H9 (cell line): ENCODE results near the gene WNT9A. TPM values are rescaled to one million over a fixed set of nuclear protein-coding genes. Genes with fewer than 3 reads are reported as not detected.
"Not testable (repeated sequence)": the region's sequence is repeated elsewhere in the genome, so short reads cannot be mapped to it uniquely, and the experiment has no call there.

Experiments used
- DNase-seq: peaks from one replicate; pipeline ENCODE4 v3.0.0-alpha.2; 2017
- H2AFZ ChIP-seq: one replicate; pipeline ENCODE4 v1.6.1; 2013; ENCODE audit warnings: mild to moderate bottlenecking, low read length, control low read depth, moderate library complexity
- H2AK5ac ChIP-seq: 2 replicates; pipeline ENCODE4 v1.6.1; 2013; ENCODE audit warnings: low read length, control low read depth, mixed read lengths; ENCODE audit not compliant: insufficient read length
- H2BK120ac ChIP-seq: one replicate; pipeline ENCODE4 v1.6.1; 2013; ENCODE audit warnings: low read depth, mild to moderate bottlenecking, low read length, control low read depth, inconsistent platforms; ENCODE audit not compliant: poor library complexity, severe bottlenecking
- H2BK12ac ChIP-seq: 2 replicates; pipeline ENCODE4 v1.6.1; 2013; ENCODE audit warnings: low read length, control low read depth, mixed read lengths, low read depth; ENCODE audit not compliant: insufficient read length
- H2BK15ac ChIP-seq: 2 replicates; pipeline ENCODE4 v1.6.1; 2013; ENCODE audit warnings: low read depth, low read length, control low read depth
- H2BK20ac ChIP-seq: one replicate; pipeline ENCODE4 v1.6.1; 2013; ENCODE audit warnings: low read depth, mild to moderate bottlenecking, low read length, control low read depth, inconsistent platforms; ENCODE audit not compliant: poor library complexity, severe bottlenecking
- H2BK5ac ChIP-seq: 2 replicates; pipeline ENCODE4 v1.6.1; 2013; ENCODE audit warnings: low read length, control low read depth, mixed read lengths; ENCODE audit not compliant: insufficient read length
- H3K14ac ChIP-seq: 2 replicates; pipeline ENCODE4 v1.6.1; 2013; ENCODE audit warnings: low read length, control low read depth; ENCODE audit not compliant: insufficient read depth
- H3K18ac ChIP-seq: 2 replicates; pipeline ENCODE4 v1.6.1; 2013; ENCODE audit warnings: low read depth, mild to moderate bottlenecking, mixed read lengths, low read length, control low read depth; ENCODE audit not compliant: insufficient read length
- H3K23ac ChIP-seq: 2 replicates; pipeline ENCODE4 v1.6.1; 2013; ENCODE audit warnings: low read length, control low read depth, mixed read lengths, low read depth; ENCODE audit not compliant: insufficient read length
- H3K23me2 ChIP-seq: 2 replicates; pipeline ENCODE4 v1.6.1; 2013; ENCODE audit warnings: low read depth, mild to moderate bottlenecking, mixed read lengths, low read length, control low read depth; ENCODE audit not compliant: insufficient read length, poor library complexity, severe bottlenecking
- H3K27ac ChIP-seq: 2 replicates; pipeline ENCODE4 v1.5.1; 2013; ENCODE audit warnings: low read length, control low read depth, mixed read lengths, low read depth; ENCODE audit not compliant: insufficient read length
- H3K27me3 ChIP-seq: 2 replicates; pipeline ENCODE4 v1.6.1; 2013; ENCODE audit warnings: low read length, control low read depth, inconsistent platforms; ENCODE audit not compliant: insufficient read depth
- H3K4ac ChIP-seq: 2 replicates; pipeline ENCODE4 v1.6.1; 2013; ENCODE audit warnings: low read depth, mild to moderate bottlenecking, control low read depth, inconsistent platforms, low read length, moderate library complexity
- H3K4me1 ChIP-seq: 2 replicates; pipeline ENCODE4 v1.6.1; 2013; ENCODE audit warnings: low read length, control low read depth, inconsistent platforms; ENCODE audit not compliant: insufficient read depth
- H3K4me2 ChIP-seq: 2 replicates; pipeline ENCODE4 v1.6.1; 2013; ENCODE audit warnings: low read length, control low read depth, mixed read lengths; ENCODE audit not compliant: insufficient read length, insufficient read depth
- H3K56ac ChIP-seq: 2 replicates; pipeline ENCODE4 v1.6.1; 2013; ENCODE audit warnings: low read depth, mild to moderate bottlenecking, mixed read lengths, low read length, control low read depth; ENCODE audit not compliant: insufficient read length
- H3K79me1 ChIP-seq: 2 replicates; pipeline ENCODE4 v1.6.1; 2013; ENCODE audit warnings: low read depth, mild to moderate bottlenecking, moderate library complexity, low read length, control low read depth, inconsistent platforms; ENCODE audit not compliant: insufficient read depth, poor library complexity, severe bottlenecking
- H3K79me2 ChIP-seq: 2 replicates; pipeline ENCODE4 v1.6.1; 2013; ENCODE audit warnings: low read length, control low read depth, inconsistent platforms; ENCODE audit not compliant: insufficient read depth
- H3K9ac ChIP-seq: 2 replicates; pipeline ENCODE4 v1.6.1; 2013; ENCODE audit warnings: low read length, control low read depth, mixed read lengths; ENCODE audit not compliant: insufficient read length; ENCODE audit errors: extremely low read depth
- H3K9me3 ChIP-seq: one replicate; pipeline ENCODE4 v1.6.1; 2013; ENCODE audit warnings: low read depth, low read length, inconsistent platforms; ENCODE audit not compliant: control insufficient read depth
- H3T11ph ChIP-seq: one replicate; pipeline ENCODE4 v1.6.1; 2013; ENCODE audit warnings: mild to moderate bottlenecking, low read length, control low read depth, inconsistent platforms
- H4K20me1 ChIP-seq: one replicate; pipeline ENCODE4 v1.6.1; 2013; ENCODE audit not compliant: control insufficient read depth, insufficient read length, insufficient read depth
- H4K5ac ChIP-seq: 2 replicates; pipeline ENCODE4 v1.6.1; 2013; ENCODE audit warnings: low read depth, mild to moderate bottlenecking, mixed read lengths, low read length, control low read depth; ENCODE audit not compliant: insufficient read length
- H4K8ac ChIP-seq: replicated peaks from 2 replicates; pipeline ENCODE4 v1.6.1; 2013; ENCODE audit warnings: low read length, control low read depth, mixed read lengths, low read depth; ENCODE audit not compliant: insufficient read length
- H4K91ac ChIP-seq: 2 replicates; pipeline ENCODE4 v1.6.1; 2013; ENCODE audit warnings: low read depth, mild to moderate bottlenecking, moderate library complexity, mixed read lengths, low read length, control low read depth; ENCODE audit not compliant: insufficient read length
- H3K27ac Mint-ChIP-seq, 3 experiments: 2 replicates in 2 of 3; 3 replicates in 1 of 3; pipeline ENCODE4 v1.8.0; 2020 to 2021; ENCODE audit warnings: mixed read lengths in 3 of 3, mild to moderate bottlenecking in 1 of 3, moderate library complexity in 1 of 3
- H3K27me3 Mint-ChIP-seq: 2 replicates; pipeline ENCODE4 v1.8.0; 2021; ENCODE audit warnings: low read depth, mild to moderate bottlenecking, moderate library complexity, mixed read lengths
- H3K36me3 Mint-ChIP-seq, 3 experiments: 2 replicates in 2 of 3; 3 replicates in 1 of 3; pipeline ENCODE4 v1.8.0; 2020 to 2021; ENCODE audit warnings: low read depth in 3 of 3, mixed read lengths in 3 of 3; ENCODE audit not compliant: insufficient read depth in 1 of 3
- H3K4me1 Mint-ChIP-seq, 2 experiments: 2 replicates each; pipeline ENCODE4 v1.8.0; 2020; ENCODE audit warnings: mixed read lengths in 2 of 2
- H3K4me3 Mint-ChIP-seq, 2 experiments: 2 replicates in 1 of 2; 3 replicates in 1 of 2; pipeline ENCODE4 v1.8.0; 2020 to 2021; ENCODE audit warnings: mild to moderate bottlenecking in 2 of 2, mixed read lengths in 2 of 2, moderate library complexity in 1 of 2
- H3K9me3 Mint-ChIP-seq, 2 experiments: 2 replicates in 1 of 2; 3 replicates in 1 of 2; pipeline ENCODE4 v1.8.0; 2020; ENCODE audit warnings: mild to moderate bottlenecking in 2 of 2, mixed read lengths in 2 of 2, moderate library complexity in 1 of 2
- WGBS: extraction: QIAGEN DNeasy Blood & Tissue Kit; methylation state at CpG from one replicate; pipeline ENCODE4 v1.1.7; 2013; ENCODE audit warnings: missing lambda C conversion rate, low lambda C conversion rate, mixed read lengths; ENCODE audit not compliant: insufficient read length; ENCODE audit errors: extremely low coverage; 5-methylcytosine and 5-hydroxymethylcytosine counted together
- total RNA-seq: library from RNA; stranded (reverse); gene quantifications from 2 replicates; pipeline ENCODE4 v1.2.1, GENCODE V29; 2021

Gene WNT9A
- total RNA-seq, 1 experiment from 2014 or later: 0.77 TPM

GRCh38 chr1:227972283-227972679 is 24.5 kb upstream of the WNT9A start:
- H3K9ac ChIP-seq, H2BK120ac ChIP-seq, H4K5ac ChIP-seq, H2AK5ac ChIP-seq, H2BK12ac ChIP-seq, H3K79me1 ChIP-seq, H3K9me3 ChIP-seq, H3K4me1 ChIP-seq, H3K36me3 Mint-ChIP-seq, H3T11ph ChIP-seq, H4K8ac ChIP-seq, H4K91ac ChIP-seq, H3K4me1 Mint-ChIP-seq, H4K20me1 ChIP-seq, H3K27ac ChIP-seq, H2BK15ac ChIP-seq, H3K27me3 Mint-ChIP-seq, H3K23me2 ChIP-seq, DNase-seq, H2BK5ac ChIP-seq, H3K56ac ChIP-seq, H3K27me3 ChIP-seq, H3K14ac ChIP-seq, H3K4me3 Mint-ChIP-seq, H3K4me2 ChIP-seq, H3K9me3 Mint-ChIP-seq, H3K79me2 ChIP-seq, H3K4ac ChIP-seq, H3K27ac Mint-ChIP-seq, H2AFZ ChIP-seq, H3K18ac ChIP-seq, H2BK20ac ChIP-seq, H3K23ac ChIP-seq: not testable (repeated sequence)
- no CpG with 5 or more reads among the region's 19 CpGs for WGBS

- H3K79me2 ChIP-seq, H2BK12ac ChIP-seq, H2BK120ac ChIP-seq, H2BK15ac ChIP-seq, H4K5ac ChIP-seq, H3K9me3 Mint-ChIP-seq, H3K23ac ChIP-seq, H3K4ac ChIP-seq, H3K4me1 Mint-ChIP-seq, H3K14ac ChIP-seq, H3K18ac ChIP-seq, H3K56ac ChIP-seq, H4K91ac ChIP-seq, H2BK5ac ChIP-seq, H3K27ac Mint-ChIP-seq, H3K79me1 ChIP-seq, H3K4me1 ChIP-seq, H4K8ac ChIP-seq, H2AK5ac ChIP-seq, H3K27ac ChIP-seq, H3K23me2 ChIP-seq, H3T11ph ChIP-seq, H2AFZ ChIP-seq, H3K4me3 Mint-ChIP-seq, H3K36me3 Mint-ChIP-seq, H3K9ac ChIP-seq, H2BK20ac ChIP-seq, H4K20me1 ChIP-seq, H3K27me3 ChIP-seq, H3K9me3 ChIP-seq, DNase-seq, H3K27me3 Mint-ChIP-seq, H3K4me2 ChIP-seq: not testable (repeated sequence)
- WGBS: no CpG with 5 or more reads among the region's 27 CpGs
Measured at GRCh38 chr1:227971643-227972282, 24.0 kb upstream of the WNT9A start.
